NCI-H1930 (cell line): ENCODE results near the gene CROCC2.

Experiments used
- DNase-seq, 2 experiments: peaks; one replicate each; lab custom pipeline; 2025; lab: John Stamatoyannopoulos, UW

CROCC2 gene

DNA sequence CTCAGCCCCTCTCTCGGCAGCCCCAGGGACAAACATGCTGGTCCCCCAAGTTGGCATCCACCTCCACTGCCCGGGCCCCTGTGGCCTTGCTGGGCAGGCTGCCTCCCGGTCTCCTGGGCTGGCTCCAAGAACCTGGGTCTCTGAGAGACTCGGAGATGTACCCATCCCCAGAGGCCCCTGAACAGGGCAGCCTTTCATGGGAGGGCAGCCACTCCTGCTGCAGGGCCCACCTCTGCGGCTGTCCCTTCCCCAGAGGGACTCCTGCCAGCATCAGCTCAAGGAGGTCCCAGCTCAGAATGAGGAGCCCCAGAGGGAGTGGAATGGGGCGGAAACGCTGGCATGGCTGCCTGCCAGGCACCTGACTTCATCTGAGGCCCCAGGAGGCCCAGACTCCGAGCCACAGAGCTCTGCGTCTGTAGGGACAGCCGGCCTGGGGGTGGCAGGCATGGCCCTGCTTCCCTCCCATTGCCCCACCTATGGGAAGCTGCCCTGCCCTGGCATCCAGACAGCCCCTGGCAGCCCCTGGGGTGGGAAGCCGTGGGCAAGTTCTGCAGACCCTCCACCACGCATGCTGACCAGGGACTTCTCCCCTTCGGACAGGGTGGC is 857 bp upstream of the CROCC2 start:
- no peak for DNase-seq

DNA sequence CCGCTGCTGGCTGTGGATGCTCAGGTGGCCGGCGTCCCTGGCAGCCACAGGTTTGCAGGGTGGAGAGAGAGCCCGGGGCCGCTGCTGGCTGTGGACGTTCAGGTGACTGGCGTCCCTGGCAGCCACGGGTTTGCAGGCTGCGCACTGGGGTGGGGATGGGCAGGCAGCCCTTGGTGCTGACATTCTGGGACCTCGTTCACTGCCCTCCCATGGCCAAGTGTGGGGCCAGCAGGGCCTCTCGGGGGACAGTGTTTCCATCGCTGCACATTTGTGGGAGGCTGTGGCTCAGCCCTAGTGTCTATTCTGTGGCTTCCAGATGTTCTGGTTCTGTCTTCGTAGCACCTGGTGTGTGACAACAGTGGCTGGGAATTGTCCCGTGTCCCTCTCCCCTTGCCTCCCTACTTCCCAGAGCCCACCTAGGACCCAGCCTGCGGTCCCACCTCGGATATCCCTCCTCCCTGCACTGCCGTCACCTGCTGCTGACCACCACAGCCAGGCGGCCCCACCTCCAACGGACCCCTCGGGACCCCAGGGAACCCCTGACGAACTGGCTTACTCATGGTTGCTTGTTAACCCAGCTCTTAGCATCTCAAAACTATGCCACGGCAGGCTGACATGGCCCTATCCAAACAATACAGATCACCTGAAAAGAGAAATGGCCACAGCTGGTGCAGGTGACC is 915 bp downstream of the CROCC2 start:
- no peak for DNase-seq

DNA sequence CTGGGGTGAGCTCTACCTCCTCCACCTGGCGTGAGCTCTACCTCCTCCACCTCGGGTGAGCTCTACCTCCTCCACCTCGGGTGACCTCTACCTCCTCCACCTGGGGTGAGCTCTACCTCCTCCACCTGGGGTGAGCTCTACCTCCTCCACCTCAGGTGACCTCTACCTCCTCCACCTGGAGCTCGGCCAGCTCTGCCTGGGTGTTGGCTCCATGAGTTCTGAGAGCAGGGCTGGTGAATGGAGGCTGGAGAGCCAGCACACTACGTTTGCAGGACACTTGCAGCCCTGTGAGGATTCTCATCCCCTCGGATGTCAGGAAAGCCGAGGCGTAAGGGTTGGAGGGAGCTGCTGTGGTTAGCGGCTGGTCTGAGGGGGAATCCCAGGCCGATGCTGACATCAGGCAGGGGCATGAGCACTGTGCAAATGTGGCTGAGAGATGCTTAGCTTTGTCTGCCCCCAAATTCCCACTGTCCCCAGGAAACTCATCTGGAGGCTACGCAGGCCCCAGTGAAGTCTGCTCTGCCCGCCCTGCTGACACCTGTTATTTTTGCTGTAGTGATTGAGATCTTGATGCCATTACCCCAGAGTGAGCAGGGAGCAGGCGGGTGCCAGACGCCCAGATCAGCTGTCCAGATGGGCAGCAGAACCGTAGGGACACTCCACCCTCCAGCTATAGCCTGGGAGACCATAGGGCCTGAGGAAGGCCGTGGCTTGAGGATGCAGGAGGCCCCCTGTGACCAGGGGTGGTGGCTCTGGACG is 3.3 kb downstream of the CROCC2 start:
- no peak for DNase-seq

DNA sequence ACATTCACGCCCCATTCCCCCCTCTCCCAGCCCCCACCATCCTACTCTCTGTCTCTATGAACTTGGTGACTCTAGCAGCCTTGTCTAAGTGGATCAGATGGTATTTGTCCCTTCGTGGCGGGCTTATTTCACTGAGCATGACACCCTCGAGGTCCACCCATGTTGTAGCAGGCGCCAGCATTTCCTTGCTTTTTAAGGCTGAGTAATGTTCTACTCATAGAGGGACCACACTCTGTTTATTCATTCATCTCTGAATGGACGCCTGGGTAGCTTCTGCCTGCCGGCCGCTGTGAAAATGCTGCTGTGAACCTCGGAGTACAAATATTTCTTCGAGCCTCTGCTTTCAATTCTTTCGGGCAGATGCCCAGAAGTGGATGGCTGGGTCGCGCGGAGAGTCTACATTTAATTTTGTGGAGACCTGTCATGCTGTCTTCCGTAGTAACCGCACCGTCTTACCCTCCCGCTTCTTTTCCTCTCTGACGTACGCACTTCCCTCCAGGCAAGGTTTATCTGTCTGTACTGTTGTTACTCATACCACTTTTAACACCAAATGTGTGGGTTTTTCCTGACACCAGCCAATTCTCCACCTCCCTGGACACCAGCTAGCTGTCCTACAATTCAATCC is 5.6 kb downstream of the CROCC2 start:
- no peak for DNase-seq

DNA sequence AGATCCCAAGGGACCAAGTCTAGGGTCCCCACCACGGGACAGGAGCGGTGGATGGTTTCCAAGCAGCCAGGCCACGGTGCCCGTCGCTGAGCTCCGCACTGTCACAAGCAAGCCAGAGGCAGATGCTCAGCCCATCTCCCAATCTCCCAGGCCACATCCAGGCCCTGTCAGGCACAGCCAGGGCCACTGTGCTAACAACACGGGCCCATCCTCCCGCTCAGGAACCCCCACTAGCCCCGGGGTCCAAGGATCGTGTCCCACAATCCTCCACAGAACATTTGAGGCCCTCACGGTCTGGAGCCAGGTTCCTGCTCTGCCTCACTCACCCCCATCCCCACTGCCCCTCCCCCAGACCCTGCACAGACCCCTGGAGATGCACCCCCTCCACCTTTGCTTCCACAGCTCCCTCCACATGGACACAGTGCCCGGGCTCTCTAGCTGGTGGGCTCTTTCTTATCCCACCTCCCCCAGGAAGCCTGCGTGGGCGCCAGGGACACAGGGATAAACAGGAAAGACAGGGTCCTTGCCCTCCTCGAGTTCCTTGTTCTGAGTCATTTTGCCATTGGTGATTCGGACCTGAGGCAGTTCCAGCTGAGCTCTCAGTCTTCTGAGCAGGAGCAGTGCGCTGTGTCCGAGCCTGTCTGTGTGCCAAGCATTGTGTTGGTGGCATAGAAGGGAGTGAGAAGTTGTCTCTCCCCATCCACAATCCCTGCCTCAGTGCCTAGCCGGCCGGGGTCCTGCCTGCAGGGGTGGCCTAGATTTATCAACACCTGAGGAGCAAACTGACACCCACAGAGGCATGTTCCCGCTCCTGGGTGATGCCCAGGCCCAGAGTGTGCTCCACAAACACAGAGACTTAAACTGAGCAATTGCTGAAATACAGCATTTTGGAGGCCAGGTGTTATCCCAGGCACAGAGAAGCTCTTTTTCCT is 7.0 kb downstream of the CROCC2 start:
- DNase-seq, result no peak

DNA sequence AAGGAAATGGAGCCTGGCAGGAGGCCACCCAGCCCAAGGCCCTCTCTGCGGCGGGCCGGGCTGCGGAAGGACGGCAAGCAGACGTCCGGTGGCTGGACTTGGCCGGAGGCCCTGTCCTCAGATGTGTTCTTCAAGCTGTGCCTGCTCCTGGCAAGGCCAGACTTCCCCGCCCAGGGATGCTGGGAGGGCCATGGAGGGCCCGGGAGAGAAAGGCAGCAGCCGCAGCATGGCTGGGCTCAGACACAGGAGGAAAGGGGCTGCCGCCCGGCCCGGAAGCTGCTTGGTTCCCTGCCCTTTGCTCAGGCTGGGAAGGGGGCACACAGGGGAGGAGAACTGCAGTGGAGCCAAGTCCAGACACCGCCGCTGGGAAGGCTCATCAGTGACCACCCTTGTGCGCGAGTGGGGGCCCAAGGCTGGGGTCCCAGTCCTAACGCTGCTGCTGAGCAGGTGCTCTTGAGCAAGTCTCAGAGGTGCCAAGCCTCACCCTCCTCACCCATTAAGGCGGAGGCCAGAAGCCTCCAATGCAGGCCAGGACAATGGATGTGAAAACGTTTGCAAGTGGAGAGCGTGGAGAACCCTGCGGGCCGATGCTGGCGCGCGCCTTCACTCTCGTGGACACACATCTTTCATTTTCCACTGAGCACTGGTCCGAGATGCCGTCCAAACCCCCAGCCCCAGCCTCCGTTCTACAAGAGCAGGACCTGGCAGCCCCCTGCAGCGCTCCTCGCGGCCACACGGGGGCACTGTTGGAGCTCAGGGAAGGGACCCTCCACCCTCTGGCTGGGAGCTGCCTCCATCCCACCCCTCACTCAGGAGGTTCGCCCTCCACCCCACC is 7.9 kb downstream of the CROCC2 start:
- peak in 1 of 2 experiments; percentile 47 for DNase-seq

DNA sequence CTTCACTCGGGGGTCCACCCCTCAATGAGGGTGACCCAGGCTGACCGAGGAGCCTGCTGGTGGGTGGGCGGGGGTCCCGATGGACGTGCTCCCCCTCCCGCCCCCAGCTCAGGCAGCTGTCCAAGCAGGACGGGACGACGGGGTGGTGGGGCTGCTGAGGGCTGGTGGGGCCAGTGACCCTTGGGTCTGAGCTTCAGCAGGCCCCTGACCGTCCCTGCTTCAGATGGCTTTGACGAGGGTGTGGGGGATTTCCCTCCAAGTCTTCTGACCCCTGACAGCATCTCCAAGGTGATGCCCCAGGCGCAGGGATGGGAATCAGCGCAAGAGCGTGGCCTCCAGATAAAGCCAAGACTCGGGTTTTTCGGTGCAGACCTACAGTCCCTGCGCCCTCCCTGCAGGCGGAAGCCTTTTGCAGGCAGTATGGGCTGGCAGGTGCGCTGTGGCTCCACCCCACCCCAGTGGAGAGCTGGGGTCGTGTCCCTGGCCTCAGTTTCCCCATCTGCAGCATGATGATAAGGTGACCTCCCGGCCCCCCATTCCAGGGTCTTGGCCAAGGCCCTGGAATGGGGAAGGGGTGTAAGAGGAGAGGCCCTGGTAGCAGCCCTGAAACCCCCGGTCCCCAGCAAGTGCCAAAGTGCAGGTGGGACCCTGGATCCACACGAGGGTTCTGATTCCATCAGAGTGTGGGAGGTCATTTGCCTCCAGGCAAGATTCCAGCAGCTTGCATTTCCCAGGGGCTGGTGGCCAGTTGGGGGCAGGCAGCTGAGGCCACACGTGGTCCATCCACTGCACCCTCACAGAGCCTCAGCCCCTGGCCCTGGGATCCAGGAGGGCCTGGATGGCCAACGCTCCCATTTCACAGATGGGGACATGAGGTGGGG is 8.7 kb downstream of the CROCC2 start:
- no peak for DNase-seq

DNA sequence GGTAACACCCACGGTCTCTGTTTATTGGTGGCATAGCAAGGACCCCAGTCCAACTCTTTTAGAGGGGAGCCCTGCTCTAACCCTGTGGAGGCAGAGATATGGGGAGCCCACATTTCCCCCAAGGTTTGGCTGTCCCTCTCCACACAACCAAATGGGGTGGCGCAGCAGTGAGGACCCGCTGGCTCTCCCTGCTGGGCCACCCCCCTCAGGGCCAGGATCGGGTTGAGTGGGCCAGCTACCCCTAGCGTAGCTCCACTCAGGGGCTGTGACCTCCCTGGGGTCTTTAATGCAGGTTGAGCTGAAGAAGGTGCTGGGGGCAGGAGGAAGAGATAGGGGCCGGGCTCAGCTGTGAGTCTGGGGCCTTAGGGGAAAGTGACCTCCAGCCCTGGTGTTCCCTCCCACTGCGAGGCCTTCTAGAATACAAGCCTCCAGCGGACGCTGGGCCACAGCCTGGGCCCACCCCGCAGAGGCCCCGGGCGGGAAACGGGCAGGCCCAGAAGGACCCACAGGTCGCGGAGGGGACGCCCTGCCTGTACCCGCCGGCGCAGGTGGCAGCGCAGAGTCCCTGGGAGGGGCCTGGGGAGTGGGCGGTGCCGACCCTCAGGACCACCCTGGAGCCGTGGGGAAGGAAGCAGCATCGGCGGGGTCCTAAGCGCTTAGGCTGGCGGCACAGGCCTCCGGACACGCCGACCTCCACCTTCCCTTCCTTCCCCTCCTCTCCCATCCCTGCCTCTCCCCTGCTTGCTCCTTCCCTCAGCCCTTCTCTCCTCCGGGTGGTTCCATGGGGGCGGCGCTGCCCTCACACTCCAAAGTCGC is 9.6 kb downstream of the CROCC2 start:
- DNase-seq, result no peak

DNA sequence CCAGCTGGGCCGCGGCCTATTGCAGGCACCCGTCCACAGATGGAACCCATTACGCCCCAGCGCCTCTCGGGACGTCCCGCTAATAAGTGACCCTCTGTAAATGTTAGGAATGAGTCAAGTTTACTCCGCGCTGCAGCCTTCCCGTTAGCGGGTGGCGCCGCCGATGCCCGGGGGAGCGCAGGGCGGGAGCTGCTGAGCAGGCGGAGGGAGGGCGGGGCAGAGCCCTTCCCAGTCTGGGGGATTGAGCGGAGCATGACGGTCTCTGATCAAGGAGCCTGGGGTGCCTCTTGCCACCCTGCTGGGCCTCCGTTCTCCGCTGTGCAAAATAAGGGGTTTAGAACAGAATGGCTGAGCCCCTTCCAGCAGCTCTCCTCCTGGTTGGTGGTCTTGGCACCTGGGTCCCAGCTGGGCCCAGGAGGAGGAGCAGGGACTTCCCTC is 10.5 kb downstream of the CROCC2 start:
- no peak for DNase-seq

DNA sequence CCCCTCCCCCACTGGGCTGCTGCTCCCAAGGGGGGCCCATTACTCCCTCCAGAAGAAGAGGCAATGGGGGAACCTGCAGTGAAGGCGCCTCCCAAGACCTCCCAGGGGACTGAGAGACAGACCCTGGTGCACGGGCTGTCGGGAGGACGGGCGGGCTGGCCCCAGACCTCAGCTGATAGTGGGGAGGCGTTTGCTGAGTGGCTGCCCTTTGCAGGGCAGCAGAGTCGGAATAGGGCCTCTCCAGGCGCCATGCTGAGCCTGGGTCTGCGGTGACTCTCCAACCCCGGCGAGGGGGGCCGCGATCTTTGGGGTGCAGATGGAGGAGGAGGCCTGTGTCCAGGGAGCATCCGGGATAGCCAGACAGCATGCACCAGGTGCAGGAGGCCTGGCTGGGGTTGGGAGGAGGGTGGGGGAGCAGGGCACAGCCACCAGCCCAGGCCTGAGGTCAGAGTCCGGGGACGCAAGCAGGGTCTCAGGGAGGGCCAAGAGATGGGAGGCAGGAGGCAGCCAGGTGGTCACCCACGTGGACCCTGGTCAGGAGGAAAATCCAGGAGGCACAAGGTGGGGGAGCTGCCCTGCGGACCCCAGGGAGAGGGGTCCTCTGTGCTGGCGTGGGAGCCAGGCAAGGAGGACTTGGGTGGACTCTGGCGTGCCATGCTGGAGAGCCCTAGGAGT is 11.0 kb downstream of the CROCC2 start:
- no peak for DNase-seq

DNA sequence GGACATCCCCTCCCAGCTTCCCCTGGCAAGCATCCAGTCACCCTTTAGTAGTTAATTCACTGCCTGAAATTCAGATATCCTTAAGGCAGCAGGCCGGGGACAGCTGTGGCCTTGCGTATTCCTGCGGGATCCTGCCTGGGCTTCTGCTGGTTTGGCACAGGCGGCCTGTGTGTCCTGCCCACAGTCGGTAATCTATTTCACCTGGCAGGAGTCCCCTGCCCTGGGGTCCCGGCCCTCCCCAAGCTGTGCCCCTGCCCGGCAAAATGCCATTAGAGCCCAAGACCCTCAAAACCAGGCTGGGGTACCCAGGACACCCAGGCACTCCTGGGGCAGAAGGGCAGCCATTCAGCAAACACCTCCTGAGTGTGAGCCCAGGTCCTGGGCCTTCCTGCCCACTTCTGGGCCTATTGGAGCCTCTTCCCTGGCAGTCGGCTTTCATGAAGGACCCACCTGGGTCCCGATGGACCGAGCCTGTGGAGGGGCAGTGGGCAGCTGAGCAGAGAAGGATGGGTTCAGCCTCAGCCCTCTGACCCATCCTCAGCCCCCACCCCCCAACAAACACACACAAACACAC is 11.6 kb downstream of the CROCC2 start:
- DNase-seq, result no peak

DNA sequence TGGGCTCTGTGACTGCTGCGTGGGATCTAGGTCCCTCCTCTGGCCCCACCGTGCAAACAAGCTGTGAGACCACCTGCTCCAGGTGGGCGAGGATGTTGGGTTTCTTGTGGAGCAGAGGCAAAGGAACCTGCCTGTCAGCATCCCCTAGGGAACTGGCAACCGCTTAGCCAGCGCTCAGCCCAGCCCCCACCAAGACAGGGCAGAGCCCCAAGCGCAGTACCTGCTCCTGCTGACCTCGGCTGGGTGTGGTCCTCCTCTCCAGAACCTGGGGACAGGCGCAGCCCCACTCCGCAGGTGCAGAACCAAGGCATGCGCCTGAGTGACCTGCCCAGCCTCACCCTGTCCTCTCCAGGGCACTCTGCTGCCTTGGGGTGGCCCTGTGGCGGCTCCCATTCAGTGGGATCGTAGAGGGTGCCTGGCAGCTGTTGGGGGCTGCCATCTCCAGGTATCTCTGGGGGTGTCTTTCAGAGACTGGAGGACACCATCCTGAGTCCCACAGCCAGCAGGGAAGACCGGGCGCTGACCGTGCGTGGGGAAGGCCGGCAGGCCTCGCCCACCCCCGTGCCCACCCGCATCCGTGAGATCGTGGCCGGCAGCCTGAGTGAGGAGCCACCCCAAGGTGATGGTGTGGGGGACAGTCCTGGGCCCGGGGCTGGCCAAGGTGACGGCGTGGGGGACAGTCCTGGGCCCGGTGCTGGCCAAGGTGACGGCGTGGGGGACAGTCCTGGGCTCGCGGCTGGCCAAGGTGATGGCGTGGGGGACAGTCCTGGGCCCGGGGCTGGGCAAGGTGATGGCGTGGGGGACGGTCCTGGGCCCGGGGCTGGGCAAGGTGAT is 12.3 kb downstream of the CROCC2 start:
- no peak for DNase-seq

DNA sequence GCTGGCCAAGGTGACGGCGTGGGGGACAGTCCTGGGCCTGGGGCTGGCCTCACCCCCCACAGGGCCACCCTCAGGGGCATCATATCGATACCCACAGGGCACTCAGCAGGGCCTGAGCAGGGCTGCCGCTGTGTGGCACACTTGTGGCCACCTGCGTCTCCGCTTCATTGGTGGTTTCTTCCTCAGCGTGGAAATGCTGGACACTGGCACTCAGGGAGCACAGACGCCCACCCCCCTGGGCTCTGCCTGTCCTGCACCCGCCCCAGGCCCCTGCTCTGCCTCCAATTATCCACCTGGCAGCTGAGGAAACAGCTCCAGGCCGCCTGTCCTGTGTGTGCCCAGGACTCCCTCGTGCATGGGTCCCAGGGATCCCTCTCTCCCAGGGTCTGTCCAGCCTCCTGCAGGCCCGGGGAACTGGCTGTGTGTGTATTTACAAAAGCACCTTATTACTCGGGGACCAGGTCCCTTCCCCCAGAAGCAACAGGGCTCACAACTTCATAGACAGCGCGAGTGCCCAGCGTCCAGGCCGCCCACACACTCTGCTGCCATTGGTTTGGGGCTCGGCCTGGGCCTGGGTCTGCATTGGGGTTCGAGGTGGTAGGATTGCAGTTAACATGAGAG is 13.1 kb downstream of the CROCC2 start:
- DNase-seq, result no peak

DNA sequence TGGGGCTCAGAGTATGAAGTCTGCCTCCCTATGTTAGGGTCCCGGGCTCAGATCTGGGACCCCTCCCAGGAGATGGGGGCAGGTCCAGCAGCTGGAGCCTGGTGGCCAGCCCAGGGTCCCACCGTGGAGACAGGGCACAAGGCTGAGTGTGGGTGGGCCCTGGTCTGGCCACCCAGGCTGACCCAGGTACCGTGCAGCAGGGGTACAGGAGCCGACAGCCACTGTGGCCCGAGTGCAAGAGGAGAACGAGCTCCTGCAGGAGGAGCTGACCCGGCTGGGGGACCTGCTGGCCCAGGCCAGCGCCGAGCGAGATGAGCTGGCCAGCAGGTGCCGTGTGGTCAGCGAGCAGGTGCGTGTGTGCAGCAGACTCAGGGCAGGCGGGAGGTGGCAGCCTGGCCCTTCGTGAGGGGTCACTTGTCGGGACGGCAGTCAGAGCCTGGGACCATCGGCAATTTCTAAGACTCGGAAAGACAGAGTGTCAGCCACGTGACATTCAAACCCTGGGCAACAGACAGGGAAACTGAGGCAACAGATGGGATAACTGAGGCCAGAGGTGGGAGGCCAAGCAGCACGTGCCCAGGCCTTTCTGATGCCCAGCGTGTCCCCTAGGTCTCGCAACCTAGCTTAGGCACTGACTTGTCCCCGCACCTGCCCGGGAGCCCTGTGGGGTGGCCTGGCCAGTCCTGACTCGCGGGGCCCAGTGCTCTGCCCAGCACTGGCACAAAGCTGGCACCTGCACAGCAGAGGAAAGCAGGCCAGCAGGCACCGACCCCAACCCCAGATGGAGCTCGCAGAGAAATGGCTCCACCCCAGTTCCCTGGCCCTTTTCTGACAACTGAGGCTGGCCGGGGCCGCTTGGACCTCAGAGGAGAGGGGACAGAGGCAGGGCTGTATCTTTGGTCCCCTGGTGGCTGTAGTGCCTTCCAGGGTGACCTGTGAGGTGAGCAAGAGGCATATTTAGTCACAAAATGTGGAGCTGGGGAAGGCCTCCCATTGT is 13.9 kb downstream of the CROCC2 start:
- no peak for DNase-seq

DNA sequence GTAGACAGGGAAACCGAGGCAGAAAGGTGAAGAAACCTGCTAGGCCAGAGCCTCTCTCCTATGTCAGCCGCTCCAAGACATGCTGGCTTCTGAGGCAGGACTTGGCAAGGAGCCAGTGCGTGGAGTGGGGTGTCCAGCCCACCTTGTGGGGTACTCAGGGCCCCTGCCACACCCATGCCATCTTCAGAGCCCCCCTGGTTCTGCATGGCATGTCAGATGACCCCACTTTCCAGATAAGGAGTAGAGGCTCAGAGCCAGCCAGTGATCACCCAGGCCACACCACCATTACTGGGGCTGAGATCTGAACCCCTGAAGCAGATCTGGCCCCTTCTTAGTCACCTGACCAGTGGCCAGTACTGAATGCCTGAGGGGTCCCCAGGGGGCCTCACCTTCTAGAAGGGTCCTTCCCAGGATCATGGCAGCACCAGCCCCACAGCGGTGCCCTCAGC is 14.7 kb downstream of the CROCC2 start:
- no peak for DNase-seq
